HUES64 (cell line): ENCODE measurements around the gene ALDH1A3. TPM values are rescaled to one million over a fixed set of nuclear protein-coding genes. Genes with fewer than 3 reads are reported as not detected.

Source experiments
- H3K27ac ChIP-seq: 2 replicates; pipeline ENCODE4 v1.7.0; 2013; ENCODE audit warnings: low read depth, low read length, inconsistent platforms
- H3K27me3 ChIP-seq: 2 replicates; pipeline ENCODE4 v1.6.1; 2013; ENCODE audit warnings: mild to moderate bottlenecking, low read length; ENCODE audit not compliant: insufficient read depth
- H3K36me3 ChIP-seq: 2 replicates; pipeline ENCODE4 v1.6.1; 2013; ENCODE audit warnings: mild to moderate bottlenecking, low read length; ENCODE audit not compliant: insufficient read depth
- H3K4me1 ChIP-seq: 2 replicates; pipeline ENCODE4 v1.6.1; 2013; ENCODE audit warnings: mild to moderate bottlenecking, low read length, moderate library complexity; ENCODE audit not compliant: insufficient read depth
- H3K4me3 ChIP-seq: 2 replicates; pipeline ENCODE4 v1.5.1; 2013; ENCODE audit warnings: mild to moderate bottlenecking, low read length, moderate library complexity
- H3K9ac ChIP-seq: 2 replicates; pipeline ENCODE4 v1.6.1; 2013; ENCODE audit warnings: mild to moderate bottlenecking, low read depth, low read length
- H3K9me3 ChIP-seq: 2 replicates; pipeline ENCODE4 v1.6.1; 2013; ENCODE audit warnings: low read depth, low read length; ENCODE audit not compliant: insufficient read depth
- WGBS: fragments of 150-250, 120-280 bp; methylation state at CpG from one replicate; pipeline ENCODE4 v1.1.7; 2013; ENCODE audit warnings: missing lambda C conversion rate; 5-methylcytosine and 5-hydroxymethylcytosine counted together
- polyA plus RNA-seq, 2 experiments: library from polyadenylated mRNA; stranded (reverse); fragments of 50-300 nt; gene quantifications; one replicate each; pipeline ENCODE4 v1.2.3, GENCODE V29; 2013

Gene ALDH1A3
- 2.2 TPM for polyA plus RNA-seq (2013, experiment 1 of 2)
- polyA plus RNA-seq (2013, experiment 2 of 2), result 2.7 TPM

DNA sequence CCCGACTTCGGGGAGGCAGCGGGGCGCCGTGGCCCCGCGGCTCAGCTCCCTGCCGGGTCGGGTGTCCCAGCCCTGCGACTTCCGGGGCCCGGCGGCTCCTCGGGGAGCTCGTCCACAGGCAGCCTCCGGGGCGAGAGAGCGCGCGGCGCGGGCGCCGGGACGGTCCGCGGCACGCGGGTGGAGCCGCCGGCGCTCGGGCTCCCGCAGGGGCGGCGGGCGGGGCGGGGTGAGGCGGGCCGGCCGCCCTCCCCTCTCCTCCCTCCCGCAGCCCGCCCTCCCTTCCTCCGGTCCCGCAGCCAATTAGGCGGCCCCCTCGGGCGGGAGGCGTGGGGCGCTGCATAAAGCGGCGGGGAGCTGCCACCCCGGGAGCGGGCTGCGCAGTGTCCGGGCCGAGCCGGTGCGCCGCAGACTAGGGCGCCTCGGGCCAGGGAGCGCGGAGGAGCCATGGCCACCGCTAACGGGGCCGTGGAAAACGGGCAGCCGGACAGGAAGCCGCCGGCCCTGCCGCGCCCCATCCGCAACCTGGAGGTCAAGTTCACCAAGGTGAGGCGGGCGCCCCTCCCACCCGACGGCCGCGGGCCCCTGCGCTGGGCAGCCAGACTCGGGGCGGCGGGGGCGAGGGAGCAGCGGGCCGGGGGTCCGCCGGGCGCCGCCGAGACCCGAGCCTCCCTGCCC is at the start of gene ALDH1A3:
Gene ALDH1A3, plus strand, starts transcription at position 368 of the 675 bp plus-strand sequence. Its CDS starts 77 bp downstream, at position 445.
- H3K9me3 ChIP-seq, result no peaks in the 10 kb centered on the region
- no peaks in the 10 kb centered on the region for H3K36me3 ChIP-seq
- peak within 1 kb of the TSS; percentile 39; the same call in 1 of the 2 replicates for H3K9ac ChIP-seq
- H3K27ac ChIP-seq, result no peak within 1 kb of the TSS
- peak within 1 kb of the TSS; percentile 60 for H3K4me3 ChIP-seq
- under 1% methylated on average over 93 of the region's 93 CpGs for WGBS
- H3K4me1 ChIP-seq, result peaks cover 7% of the 10 kb centered on the region; the same call in 1 of the 2 replicates
- peaks cover 92% of the 10 kb centered on the region for H3K27me3 ChIP-seq

GRCh38 chr15:100831467-100831866 is 48.2 kb upstream of the ALDH1A3 start:
- Histone ChIP-seq H3K36me3 (no peaks in the 10 kb centered on the region), H3K4me1 (no peaks in the 10 kb centered on the region), H3K4me3 (no peak overlapping the region), H3K27ac (no peak overlapping the region), H3K9me3 (no peaks in the 10 kb centered on the region), H3K27me3 (no peaks in the 10 kb centered on the region), H3K9ac (no peak overlapping the region)
- 90% methylated on average over 5 of the region's 5 CpGs for WGBS

DNA sequence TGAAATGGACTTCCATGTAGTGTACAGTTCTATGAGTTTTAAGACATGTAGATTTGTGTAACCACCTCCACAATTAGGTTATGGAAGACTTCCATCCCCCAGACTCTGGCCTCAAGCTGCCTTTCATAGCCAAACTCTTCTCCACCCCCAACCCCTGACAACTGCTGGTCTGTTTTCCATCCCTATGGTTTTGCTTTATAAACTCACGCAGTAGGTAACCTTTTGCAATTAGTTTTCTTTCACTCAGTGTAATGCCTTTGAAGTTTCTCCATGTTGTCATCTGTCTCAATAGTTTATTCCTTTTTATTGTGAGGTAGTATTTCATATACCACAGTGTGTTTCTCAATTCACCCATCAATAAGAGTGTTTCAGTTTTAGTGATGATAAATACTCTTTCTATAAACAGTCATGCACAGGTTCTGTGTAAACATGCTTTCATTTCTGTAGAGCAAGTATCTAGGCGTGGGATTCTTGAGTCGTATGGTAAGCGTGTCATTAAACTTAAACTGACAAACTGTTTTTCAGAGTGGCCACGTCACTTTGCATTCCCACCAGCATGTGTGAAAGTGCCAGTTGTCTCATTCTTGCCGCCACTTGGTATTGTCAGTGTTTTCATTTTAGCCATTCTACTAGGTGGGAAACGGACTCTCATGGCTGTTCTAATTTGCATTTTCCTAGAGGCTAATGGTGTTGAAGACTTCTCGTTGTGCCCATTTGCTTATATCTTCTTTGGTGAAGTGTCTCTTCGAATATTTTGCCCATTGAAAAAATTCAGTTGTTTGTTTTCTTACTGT is 47.3 kb upstream of the ALDH1A3 start:
- Histone ChIP-seq H3K27me3 (no peaks in the 10 kb centered on the region), H3K9me3 (no peaks in the 10 kb centered on the region), H3K27ac (no peak overlapping the region), H3K36me3 (no peaks in the 10 kb centered on the region), H3K4me1 (no peaks in the 10 kb centered on the region), H3K9ac (no peak overlapping the region), H3K4me3 (no peak overlapping the region)
- 95% methylated on average over 9 of the region's 9 CpGs for WGBS

DNA sequence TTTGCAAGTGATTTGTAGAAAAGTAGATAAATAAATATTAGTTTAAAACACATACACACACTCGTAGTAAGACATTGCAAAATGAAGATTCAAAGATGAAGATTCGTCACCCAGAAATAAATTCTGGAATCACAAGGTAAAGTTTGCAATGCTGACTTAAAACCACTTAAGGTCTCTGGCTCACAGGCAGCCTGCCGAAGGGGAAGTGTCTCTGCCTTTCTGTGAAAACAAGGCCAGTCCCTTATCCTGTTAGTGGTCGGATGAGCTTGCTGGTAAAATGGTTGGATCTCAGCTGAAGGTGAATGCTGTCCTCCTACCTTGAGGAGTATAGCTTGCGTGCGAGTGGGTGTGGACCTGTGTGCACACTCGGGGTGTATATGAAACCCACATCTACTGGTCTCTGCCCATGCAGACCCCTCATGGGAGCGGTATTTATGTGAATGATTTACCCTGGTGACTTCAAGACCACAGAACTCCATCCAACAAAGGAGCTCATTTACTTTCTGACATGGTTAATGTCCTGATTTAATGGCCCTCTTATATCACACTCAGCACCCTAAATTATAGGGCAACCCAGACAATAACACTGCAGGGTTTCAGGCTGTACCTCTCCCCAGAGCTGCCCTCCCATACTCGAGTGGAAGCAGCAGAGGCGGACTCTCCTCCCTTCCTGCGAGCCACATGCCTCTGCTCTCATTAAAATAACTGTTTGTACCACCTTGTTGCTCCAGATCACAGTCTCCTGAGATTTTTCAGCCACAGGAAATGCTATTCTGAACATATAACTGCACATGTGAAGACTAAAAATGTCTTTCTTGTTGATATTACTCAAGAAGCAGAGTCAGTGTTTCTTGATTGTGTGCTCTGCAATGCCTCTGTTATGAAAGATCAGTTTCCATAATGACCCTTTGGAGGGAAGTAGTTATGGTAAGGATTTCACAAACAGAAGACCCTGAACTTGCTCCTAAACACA is 45.9 kb upstream of the ALDH1A3 start:
- H3K27me3 ChIP-seq, result no peaks in the 10 kb centered on the region
- H3K27ac ChIP-seq, result no peak overlapping the region
- no peak overlapping the region for H3K4me3 ChIP-seq
- H3K9me3 ChIP-seq, result no peaks in the 10 kb centered on the region
- 87% methylated on average over 11 of the region's 11 CpGs for WGBS
- no peak overlapping the region for H3K9ac ChIP-seq
- no peaks in the 10 kb centered on the region for H3K36me3 ChIP-seq
- H3K4me1 ChIP-seq, result no peaks in the 10 kb centered on the region

GRCh38 chr15:100834731-100835130 is 44.9 kb upstream of the ALDH1A3 start:
- Histone ChIP-seq H3K9ac (no peak overlapping the region), H3K27me3 (no peaks in the 10 kb centered on the region), H3K9me3 (no peaks in the 10 kb centered on the region), H3K4me1 (no peaks in the 10 kb centered on the region), H3K36me3 (no peaks in the 10 kb centered on the region), H3K4me3 (no peak overlapping the region), H3K27ac (no peak overlapping the region)
- WGBS, result 87% methylated on average over 2 of the region's 3 CpGs

- no peak overlapping the region for H3K27ac ChIP-seq
- no peaks in the 10 kb centered on the region for H3K9me3 ChIP-seq
- H3K4me1 ChIP-seq, result no peaks in the 10 kb centered on the region
- H3K36me3 ChIP-seq, result no peaks in the 10 kb centered on the region
- 83% methylated on average over 5 of the region's 5 CpGs for WGBS
- H3K4me3 ChIP-seq, result no peak overlapping the region
- no peaks in the 10 kb centered on the region for H3K27me3 ChIP-seq
- no peak overlapping the region for H3K9ac ChIP-seq
These were observed 44.0 kb upstream of the ALDH1A3 start for GRCh38 chr15:100835636-100836035.

- no peaks in the 10 kb centered on the region for H3K9me3 ChIP-seq
- no peak overlapping the region for H3K9ac ChIP-seq
- WGBS, result 100% methylated on average over 3 of the region's 5 CpGs
- no peak overlapping the region for H3K27ac ChIP-seq
- no peaks in the 10 kb centered on the region for H3K36me3 ChIP-seq
- no peak overlapping the region for H3K4me3 ChIP-seq
- no peaks in the 10 kb centered on the region for H3K27me3 ChIP-seq
- H3K4me1 ChIP-seq, result no peaks in the 10 kb centered on the region
These were observed 43.1 kb upstream of the ALDH1A3 start for GRCh38 chr15:100836501-100836900.

GRCh38 chr15:100841426-100841825 is 38.2 kb upstream of the ALDH1A3 start:
- H3K9ac ChIP-seq, result no peak overlapping the region
- no peaks in the 10 kb centered on the region for H3K9me3 ChIP-seq
- no peak overlapping the region for H3K27ac ChIP-seq
- WGBS, result 100% methylated on average over 1 of the region's 3 CpGs
- H3K4me3 ChIP-seq, result no peak overlapping the region
- no peaks in the 10 kb centered on the region for H3K4me1 ChIP-seq
- no peaks in the 10 kb centered on the region for H3K36me3 ChIP-seq
- no peaks in the 10 kb centered on the region for H3K27me3 ChIP-seq

DNA sequence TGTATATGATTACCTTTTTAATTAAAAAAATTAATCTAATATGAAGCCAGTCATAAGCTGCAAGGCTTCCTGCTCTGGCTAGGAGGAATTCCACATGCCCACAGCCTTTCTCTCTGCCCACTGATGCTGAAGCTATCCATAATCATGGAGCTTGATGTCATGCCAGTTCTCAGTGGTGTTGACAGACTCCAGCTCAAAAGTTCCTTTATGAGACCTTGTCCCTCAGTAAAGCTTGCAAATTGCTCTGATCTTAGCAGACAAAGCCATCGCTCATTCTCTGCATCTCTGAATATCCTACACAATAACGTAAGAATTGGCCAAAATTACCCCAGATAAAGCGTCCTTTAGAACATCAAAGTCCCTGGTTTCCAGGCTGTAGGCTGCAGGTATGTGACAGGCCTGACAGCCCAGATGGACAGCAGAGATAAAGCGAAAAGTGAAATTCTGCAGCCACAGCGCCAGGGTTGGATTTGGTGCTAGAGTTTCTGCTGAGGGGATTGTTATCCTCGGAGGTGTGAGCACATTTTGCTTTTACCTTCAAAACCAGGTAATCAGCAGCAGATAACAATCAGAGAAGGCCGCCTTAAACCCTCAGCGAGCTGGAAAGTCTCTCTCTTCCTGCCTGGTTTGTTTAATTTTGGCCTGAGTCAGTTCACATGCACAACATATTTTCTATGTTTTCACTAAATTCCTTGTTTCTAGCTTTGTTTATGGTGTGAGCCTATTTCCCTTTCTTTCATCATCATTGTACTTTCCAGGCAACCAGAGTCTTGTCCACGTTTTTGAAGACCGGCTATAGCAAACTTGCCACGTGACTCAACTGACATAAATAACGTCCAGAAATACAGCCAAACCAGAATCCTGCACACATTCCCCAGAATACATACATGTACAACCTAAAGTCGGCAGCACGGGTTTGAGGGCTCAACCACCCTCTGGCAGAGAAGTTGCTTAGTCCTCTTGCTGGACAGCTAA is 36.6 kb upstream of the ALDH1A3 start:
- Histone ChIP-seq H3K9ac (no peak overlapping the region), H3K36me3 (no peaks in the 10 kb centered on the region), H3K27me3 (no peaks in the 10 kb centered on the region), H3K27ac (no peak overlapping the region), H3K9me3 (no peaks in the 10 kb centered on the region), H3K4me1 (no peaks in the 10 kb centered on the region), H3K4me3 (no peak overlapping the region)
- WGBS, result 89% methylated on average over 14 of the region's 14 CpGs

- Histone ChIP-seq H3K4me1 (no peaks in the 10 kb centered on the region), H3K27me3 (no peaks in the 10 kb centered on the region), H3K27ac (no peak overlapping the region), H3K9ac (no peak overlapping the region), H3K36me3 (no peaks in the 10 kb centered on the region), H3K4me3 (no peak overlapping the region), H3K9me3 (no peaks in the 10 kb centered on the region)
- 95% methylated on average over 8 of the region's 8 CpGs for WGBS
These were observed 35.5 kb upstream of the ALDH1A3 start for GRCh38 chr15:100844167-100844566.
